ENCODE data around the gene AAGAB. TPM values are rescaled to one million over a fixed set of nuclear protein-coding genes. Genes with fewer than 3 reads are reported as not detected.
"Not testable (repeated sequence)": the region's sequence is repeated elsewhere in the genome, so short reads cannot be mapped to it uniquely, and the experiment has no call there.

AAGAB gene
- total RNA-seq, 1 donor from 2014 or later, result 31.0 TPM

GRCh38 chr15:67259379-67259778 lies 4.9 kb upstream of the AAGAB start:
- no peak overlapping the region for H3K4me3 Mint-ChIP-seq
- H3K27ac Mint-ChIP-seq, result no peak overlapping the region
- DNase-seq (ENCODE audit: low spot score in 2 of 2, unreplicated experiment in 2 of 2), result no peak
- TF ChIP-seq CTCF (IDR thresholded peaks at IDR 0.05; ENCODE audit: unreplicated experiment), result no peak
- H3K27me3 Mint-ChIP-seq (ENCODE audit: low read depth), result peaks cover 3% of the 10 kb centered on the region
- H3K9me3 Mint-ChIP-seq, result no peaks in the 10 kb centered on the region
- no peaks in the 10 kb centered on the region for H3K36me3 Mint-ChIP-seq
- H3K4me1 Mint-ChIP-seq, result no peaks in the 10 kb centered on the region

GRCh38 chr15:67258412-67258811 lies 4.0 kb upstream of the AAGAB start:
- H3K4me3 Mint-ChIP-seq; H3K27me3 Mint-ChIP-seq (ENCODE audit: low read depth); DNase-seq (ENCODE audit: low spot score in 2 of 2, unreplicated experiment in 2 of 2); H3K36me3 Mint-ChIP-seq; H3K9me3 Mint-ChIP-seq; H3K27ac Mint-ChIP-seq; H3K4me1 Mint-ChIP-seq: not testable (repeated sequence)

- TF ChIP-seq CTCF (IDR thresholded peaks at IDR 0.05; ENCODE audit: unreplicated experiment), result no peak
- peaks cover 3% of the 10 kb centered on the region for H3K27me3 Mint-ChIP-seq (ENCODE audit: low read depth)
- peak overlapping the region; percentile 52 for H3K4me3 Mint-ChIP-seq
- no peaks in the 10 kb centered on the region for H3K36me3 Mint-ChIP-seq
- no peak for DNase-seq (ENCODE audit: low spot score in 2 of 2, unreplicated experiment in 2 of 2)
- no peak overlapping the region for H3K27ac Mint-ChIP-seq
- no peaks in the 10 kb centered on the region for H3K9me3 Mint-ChIP-seq
- H3K4me1 Mint-ChIP-seq, result peaks cover 12% of the 10 kb centered on the region
Observed at GRCh38 chr15:67256051-67256450, 1.6 kb upstream of the AAGAB start.

GRCh38 chr15:67253549-67254237 lies 768 bp downstream of the AAGAB start:
- peak overlapping the region; percentile 99 for H3K27ac Mint-ChIP-seq
- no peaks in the 10 kb centered on the region for H3K9me3 Mint-ChIP-seq
- peaks cover 3% of the 10 kb centered on the region for H3K27me3 Mint-ChIP-seq (ENCODE audit: low read depth)
- no peak for TF ChIP-seq CTCF (IDR thresholded peaks at IDR 0.05; ENCODE audit: unreplicated experiment)
- peaks cover 12% of the 10 kb centered on the region for H3K4me1 Mint-ChIP-seq
- no peaks in the 10 kb centered on the region for H3K36me3 Mint-ChIP-seq
- DNase-seq (ENCODE audit: low spot score in 2 of 2, unreplicated experiment in 2 of 2), result no peak
- peak overlapping the region; percentile 98 for H3K4me3 Mint-ChIP-seq

- no peak for TF ChIP-seq CTCF (IDR thresholded peaks at IDR 0.05; ENCODE audit: unreplicated experiment)
- peak overlapping the region; percentile 99 for H3K27ac Mint-ChIP-seq
Observed at GRCh38 chr15:67253101-67253500, 1.4 kb downstream of the AAGAB start.

GRCh38 chr15:67251318-67251717 lies 3.1 kb downstream of the AAGAB start:
- H3K27me3 Mint-ChIP-seq (ENCODE audit: low read depth), result peaks cover 3% of the 10 kb centered on the region
- peaks cover 3% of the 10 kb centered on the region for H3K9me3 Mint-ChIP-seq
- no peak overlapping the region for H3K4me3 Mint-ChIP-seq
- no peak for DNase-seq (ENCODE audit: low spot score in 2 of 2, unreplicated experiment in 2 of 2)
- no peak for TF ChIP-seq CTCF (IDR thresholded peaks at IDR 0.05; ENCODE audit: unreplicated experiment)
- H3K36me3 Mint-ChIP-seq, result peaks cover 8% of the 10 kb centered on the region
- H3K27ac Mint-ChIP-seq, result no peak overlapping the region
- peaks cover 12% of the 10 kb centered on the region for H3K4me1 Mint-ChIP-seq

More at GRCh38 chr15:67253101-67253500, 1.4 kb downstream of the AAGAB start:
- peaks cover 3% of the 10 kb centered on the region for H3K27me3 Mint-ChIP-seq (ENCODE audit: low read depth)
- H3K4me1 Mint-ChIP-seq, result peaks cover 12% of the 10 kb centered on the region
- no peaks in the 10 kb centered on the region for H3K9me3 Mint-ChIP-seq
- H3K4me3 Mint-ChIP-seq, result peak overlapping the region; percentile 98
- no peak for DNase-seq (ENCODE audit: low spot score in 2 of 2, unreplicated experiment in 2 of 2)
- H3K36me3 Mint-ChIP-seq, result no peaks in the 10 kb centered on the region

Data from mesothelial cell of epicardium (in vitro differentiated cells).